ENCODE results near the gene SZRD1.

Gene SZRD1

DNA sequence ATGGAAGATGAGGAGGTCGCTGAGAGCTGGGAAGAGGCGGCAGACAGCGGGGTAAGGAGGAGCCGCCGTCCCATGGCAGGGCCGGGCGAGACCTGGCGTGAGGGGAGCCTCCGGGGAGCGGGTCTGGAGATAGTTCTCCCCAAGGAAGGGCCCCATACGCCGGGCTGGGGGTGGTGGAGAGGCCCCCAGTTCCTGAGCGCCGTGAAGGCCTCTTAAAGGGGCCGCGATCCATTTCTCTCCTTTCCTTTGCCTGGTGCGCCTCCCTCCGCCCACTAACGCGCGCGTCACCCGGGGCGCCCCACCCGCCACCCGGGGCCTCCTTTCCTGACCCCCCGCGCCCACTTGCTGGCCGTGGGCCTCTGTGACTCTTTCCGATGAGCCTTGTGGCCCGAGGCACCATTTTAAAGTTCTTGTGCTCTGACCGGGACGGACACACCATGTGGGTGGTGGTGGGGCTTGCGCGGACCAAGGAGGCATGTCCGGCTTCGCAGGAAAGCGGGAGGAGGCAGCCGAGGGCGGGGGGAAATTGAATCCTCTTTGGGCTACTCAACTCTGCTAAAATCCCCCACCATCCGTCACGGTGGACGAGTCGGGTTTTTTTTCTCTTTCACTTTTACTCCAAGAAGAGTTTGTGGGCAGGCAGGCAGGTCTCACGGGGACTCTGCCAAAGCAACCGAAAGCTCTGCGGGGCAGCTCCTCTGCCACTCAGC lies 371 bp downstream of the SZRD1 start:
- peak; percentile 92 for DNase-seq (ENCODE audit: low spot score)

DNA sequence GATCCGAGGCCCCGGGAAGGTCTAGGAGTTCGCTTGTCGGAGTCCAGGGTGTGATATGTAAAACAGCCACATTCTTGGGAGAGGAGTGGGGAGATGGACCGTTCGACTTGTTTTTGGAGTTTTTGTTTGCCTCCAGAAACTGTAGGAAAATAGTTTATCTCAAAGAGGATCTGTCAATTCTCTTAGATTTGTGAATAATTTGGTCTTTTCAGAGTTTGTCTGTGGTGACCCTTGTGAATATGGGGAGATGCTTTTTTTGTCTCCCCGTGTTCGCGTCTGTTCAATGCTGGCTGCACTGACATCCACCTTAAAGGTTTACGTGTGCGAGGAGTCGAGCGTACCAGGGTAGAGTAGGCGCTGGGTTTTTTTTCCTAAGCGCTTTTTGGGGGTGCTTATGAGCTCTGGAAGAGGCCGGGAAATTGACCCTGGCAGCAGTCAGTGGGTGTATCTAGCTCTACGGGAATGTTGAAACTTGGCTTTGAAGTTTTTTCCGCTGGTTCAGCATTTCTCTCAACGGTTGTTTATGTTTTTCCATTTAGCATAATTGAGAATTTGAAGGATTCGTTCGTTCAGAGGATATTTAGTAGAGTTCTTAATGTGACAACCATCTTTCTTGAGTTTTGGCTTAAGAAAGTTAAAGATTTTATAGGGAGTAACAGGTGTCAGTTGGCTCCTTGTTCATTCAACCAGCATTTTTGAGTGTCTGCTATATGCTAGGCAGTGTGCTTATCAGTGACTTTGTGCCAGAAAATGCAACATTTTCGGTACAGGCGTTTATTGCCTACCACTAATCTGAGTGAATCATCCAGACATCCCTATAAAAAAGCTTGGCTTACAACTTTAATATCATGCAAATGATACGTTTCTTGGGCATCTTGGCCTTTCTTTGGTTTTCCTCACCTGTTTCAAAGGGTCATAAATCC lies 1.2 kb downstream of the SZRD1 start:
- no peak for DNase-seq (ENCODE audit: low spot score)

DNA sequence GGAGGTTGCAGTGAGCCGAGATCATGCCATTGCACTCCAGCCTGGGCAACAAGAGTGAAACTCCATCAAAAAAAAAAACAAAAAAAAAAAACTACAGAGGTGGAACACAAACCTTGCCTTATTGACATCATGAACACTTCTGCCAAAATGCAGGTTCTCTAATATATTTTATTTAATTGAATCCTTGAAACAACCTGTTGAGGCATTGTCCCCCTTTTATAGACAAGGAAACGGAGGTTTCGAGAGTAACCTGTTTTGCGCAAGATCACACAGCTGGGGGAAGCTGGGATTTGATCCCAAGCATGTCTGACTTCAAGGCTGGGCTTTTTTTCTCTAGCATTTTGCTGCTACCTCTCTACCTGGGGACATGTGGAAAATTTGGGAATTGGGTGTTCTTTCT lies 2.8 kb downstream of the SZRD1 start:
- no peak for DNase-seq (ENCODE audit: low spot score)

DNA sequence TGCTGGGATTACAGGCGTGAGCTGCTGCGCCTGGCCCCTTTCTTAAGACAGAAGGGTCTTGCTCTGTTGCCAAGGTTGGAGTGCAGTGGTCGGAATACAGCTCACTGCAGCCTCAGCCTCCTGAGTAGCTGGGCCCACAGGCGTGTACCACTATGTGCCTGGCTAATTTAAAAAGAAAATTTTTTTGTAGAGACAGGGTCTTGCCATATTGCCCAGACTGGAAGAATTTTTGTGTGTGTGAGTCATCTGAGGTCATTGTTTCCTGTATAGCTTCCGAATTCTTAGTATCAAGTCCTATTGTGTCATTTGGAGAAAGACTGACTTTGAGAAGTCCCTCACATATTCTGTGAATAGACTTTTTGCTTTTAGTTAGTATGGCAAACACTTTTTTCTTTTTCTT lies 4.7 kb downstream of the SZRD1 start:
- peak; percentile 51 for DNase-seq (ENCODE audit: low spot score)

DNA sequence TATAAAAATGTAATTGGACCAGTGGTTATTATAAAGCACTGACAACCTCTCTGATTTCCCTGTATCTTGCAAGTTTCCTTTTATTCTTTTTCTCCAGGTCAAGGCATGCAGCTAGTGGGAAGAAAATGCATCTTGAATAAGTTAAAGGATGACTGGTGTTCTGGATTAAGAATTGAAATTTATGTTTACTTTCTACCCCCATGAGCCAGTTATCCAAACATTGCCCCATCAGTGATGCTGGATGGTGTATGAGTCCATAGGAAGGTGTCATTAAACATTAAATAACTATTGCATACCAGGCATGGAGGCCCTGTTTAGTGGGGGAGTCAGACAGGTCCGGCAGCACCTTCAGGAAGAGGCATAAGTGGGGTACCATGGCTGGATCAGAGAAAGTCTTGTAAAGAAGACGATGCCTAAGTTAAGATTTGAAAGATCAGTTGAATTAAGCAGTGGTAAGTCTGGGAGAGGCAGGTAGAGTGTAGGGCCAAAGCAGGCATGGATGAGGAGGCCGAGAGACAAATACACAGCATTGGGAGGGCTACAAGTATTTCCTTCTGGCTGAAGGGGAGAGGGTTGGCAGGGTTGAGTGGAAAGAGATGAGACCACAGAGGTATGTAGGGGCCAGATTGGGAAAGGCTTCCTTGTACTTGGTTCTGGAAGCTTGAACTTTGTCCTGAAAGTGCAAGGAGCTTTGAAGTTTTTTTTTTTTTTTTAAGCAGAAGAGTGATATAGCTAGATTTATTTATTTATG lies 5.7 kb downstream of the SZRD1 start:
- DNase-seq (ENCODE audit: low spot score): no peak

DNA sequence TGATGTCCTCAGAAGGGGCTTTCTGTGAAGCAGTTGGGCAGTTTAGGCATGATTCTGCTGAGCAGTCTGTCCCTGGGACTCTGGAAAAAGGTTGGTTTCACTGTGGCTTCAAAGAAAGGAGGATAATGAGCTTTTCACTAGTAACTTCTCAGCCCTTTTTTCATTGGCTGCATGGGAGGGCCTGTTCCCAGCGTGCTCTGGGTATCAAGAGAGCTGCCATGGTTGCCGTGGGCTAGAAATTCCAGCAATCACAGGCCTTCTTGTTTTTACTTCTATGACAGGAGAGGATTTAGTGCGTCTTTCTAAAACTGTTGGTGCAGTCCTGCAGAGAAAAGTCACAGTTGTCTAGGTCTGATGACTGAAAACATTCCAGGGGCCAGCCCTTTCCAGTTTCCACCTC lies 7.2 kb downstream of the SZRD1 start:
- no peak for DNase-seq (ENCODE audit: low spot score)

DNA sequence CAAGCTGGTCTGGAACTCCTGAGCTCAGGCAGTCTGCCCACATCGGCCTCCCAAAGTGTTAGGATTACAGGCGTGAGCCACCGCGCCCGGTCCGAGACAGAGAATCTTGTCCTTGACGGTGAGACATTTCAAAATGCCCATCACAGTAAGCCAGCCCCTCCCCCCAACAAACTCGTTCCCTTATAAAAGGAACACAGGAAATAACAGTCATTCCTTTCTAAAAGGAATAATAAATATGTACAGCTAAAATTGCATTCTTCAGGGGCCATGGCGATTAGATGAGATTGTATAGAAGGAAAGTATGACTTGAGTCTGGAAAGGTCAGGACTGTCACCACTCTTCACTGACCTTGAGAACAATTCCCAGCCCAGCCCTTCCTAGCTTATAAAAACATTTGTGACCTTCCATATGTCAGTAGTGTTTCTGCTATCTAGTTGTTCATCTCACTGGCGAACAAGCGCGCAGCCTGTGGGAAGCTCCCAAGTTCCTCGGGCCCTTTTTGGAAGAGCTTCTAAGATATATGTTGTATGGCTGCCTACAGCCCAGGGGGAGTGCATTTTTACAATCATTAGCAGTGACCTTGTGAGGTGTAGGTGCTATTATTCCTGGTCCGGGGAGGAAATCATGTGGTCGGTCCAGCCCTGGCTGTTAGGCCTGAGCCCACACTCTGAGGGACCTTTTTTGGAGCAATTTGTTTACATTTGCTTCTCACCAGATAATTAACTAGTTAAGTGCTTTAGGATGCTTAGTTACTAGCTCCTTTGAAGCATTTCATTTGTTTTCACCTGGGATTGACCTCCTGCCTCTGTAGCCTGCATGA lies 8.7 kb downstream of the SZRD1 start:
- DNase-seq (ENCODE audit: low spot score): no peak

DNA sequence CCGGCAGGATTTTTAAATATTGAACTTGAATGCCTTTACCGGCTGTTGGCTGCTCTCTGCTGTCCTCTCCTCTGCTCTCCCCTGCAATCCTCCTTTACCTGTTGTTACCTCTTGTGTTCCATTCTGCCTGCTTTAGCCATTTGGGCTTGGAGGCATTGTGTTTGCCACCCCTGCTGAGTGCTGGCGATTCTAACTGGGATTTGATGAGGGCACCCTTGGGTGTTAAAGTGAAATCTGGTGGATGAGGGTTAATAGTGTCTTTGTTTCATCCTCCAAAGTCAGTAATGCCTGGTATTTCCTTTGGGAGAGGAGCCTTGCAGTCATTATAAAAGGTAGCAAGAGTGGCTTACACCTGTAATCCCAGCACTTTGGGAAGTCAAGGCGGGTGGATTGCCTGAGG lies 9.9 kb downstream of the SZRD1 start:
- DNase-seq (ENCODE audit: low spot score): no peak

DNA sequence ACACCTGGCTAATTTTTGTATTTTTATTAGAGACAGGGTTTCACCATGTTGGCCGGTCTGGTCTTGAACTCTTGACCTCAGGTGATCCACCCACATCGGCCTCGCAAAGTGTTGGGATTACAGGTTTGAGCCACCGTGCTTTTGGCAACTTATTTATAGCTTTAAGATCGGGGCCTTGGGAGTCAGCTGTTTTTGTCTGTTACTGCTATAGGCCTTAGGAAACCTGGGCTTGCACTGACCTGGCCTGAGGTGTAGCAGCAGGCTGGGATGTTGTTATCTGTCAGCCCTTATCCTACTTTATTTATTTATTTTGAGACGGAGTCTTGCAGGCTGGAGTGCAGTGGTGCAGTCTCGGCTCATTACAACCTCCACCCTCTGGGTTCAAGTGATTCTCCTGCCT lies 11.4 kb downstream of the SZRD1 start:
- DNase-seq (ENCODE audit: low spot score): no peak

DNA sequence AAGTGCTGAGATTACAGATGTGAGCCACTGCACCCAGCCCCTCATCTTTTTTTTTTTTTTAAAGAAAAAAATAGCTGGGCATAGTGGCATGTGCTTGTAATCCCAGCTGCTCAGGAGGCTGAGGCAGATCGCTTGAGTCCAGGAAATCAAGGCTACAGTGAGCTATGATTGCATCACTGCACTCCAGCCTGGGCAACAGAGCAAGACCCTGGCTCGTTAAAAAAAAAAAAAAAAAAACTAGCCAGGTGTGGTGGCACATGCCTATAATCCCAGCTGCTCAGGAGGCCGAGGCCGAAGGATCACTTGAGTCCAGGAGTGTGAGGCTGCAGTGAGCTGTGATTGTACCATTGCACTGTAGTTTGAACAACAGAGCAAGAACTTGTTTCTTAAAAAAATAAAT lies 13.8 kb downstream of the SZRD1 start:
- no peak for DNase-seq (ENCODE audit: low spot score)

DNA sequence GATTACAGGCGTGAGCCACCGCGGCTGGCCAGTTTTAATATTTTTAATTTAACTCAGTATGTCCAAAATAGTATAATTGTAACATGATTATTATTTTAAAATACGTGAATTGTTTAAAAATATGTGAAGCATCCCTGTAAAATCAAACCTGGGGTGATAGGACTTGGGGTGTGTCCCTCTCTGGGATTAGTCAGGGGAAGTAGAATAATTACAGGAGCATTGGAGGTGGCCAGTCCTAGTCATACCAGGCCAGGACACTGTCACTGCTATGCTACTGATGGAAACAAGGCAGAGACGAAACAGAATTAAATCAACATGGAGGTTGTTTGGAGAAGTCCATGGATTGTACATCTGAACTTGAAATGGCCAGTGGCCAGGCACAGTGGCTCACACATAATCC lies 16.8 kb downstream of the SZRD1 start:
- DNase-seq (ENCODE audit: low spot score): no peak

DNA sequence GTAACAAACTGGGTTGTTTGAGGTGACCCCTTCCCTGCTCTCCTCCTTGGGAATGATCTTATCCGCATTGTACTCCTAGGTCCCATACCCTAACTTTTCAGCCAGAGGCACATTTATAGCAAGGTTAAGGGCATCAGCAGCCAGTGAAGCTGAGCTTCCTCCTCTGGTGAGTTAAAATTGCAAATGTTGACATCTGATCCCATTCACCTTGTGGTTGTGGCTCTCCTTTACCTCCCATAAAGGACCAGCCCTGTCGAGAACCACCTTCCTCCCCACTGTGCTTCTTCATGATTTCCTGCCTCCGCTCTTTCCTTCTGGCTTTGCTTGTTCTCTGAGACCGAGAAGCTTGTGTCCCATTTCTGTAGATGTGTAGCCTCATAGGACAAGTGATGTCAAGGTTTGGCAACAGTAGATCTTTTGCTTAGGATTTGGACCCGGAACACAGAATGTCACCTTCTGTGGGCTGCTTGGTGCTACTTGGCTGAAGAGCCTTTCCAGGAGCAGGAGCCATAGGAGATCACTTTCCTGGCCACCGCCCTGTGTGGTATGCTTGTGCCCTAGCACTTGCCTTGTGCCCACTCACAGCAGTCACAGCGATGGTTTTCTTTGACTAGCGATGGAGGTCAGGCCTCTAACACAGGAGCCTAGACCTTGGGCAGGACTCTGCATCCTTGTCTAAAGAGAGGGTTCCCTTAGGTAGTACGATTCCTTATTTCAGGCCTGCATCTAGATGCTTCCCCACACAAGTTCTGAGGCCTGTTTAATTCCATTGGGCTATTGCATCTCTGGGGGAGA lies 18.8 kb downstream of the SZRD1 start:
- DNase-seq (ENCODE audit: low spot score): no peak

DNA sequence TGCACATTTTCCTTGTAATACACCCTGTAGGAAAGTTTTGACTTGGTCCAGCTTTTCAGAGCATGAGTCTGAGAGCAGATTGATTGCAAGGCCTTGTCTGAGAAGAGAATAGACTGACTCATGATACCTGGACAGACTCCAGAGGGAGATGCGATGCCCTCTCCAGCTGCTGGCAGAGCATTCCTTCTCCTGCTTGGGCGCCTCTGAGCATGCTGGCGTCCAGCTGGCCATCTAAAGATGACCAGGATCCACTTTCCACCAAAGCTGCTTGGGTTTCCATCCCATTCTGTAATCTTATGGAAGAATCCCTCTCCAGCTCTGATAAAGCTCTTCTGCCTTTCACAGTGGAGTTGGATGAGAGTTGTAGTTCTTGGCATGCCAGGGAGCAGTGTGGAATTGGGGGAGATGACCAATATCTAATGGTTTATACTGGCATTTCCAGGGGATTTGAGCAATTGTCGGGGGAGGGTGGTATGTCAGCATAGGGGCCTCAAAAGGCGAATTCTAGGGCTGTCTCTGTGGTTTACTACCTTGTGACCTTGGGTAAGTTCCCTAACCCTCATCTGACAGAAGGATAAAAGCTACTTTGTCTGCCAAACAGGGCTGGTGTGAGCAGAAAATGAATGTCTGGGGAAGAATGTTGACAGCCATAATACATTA lies 19.5 kb downstream of the SZRD1 start:
- peak; percentile 85 for DNase-seq (ENCODE audit: low spot score)

DNA sequence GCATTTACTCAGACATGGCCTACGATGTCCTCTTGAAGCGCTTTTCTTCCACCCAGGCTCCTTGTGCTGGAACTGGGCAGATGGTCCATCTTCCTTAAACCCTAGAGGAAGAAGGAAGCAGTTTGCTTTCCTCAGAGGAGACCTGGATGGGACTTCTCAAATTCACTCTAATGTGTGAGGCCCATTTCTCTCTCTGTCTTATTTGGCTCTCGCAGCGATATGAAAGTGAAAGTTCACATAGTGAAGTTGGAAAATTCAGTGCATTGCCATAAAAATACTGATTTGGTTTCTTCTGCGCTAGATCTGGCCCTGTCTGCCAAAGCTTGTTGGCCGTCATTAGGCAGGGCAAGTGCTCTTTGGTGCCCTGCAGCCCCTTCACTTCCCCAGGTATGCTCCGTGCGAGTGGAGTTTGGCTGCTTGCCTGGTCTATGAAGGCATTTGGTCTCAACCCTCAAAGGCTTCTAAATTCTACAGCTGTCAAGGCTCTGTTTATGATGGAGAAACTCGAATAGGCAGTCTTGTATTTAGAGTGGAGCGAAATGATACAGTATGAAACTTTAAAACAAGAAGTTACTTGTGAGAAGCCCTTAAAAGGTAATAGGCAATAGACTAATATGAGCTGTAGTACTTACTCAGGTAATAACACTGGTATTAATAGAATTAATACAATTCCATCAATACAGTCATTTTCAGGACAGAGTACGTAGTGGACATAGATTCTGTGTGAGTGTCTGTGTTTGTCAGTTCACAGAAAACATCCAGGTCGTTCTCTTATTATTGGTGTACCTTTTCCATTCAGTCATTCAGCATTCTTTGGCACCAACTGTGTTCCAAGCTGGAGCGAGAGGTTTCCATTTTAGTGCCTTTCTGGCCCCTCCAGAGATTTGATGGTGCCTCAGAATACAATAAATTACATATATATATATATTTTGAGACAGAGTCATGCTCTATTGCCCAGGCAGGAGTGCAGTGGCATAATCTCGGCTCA lies 20.5 kb downstream of the SZRD1 start:
- DNase-seq (ENCODE audit: low spot score): no peak

DNA sequence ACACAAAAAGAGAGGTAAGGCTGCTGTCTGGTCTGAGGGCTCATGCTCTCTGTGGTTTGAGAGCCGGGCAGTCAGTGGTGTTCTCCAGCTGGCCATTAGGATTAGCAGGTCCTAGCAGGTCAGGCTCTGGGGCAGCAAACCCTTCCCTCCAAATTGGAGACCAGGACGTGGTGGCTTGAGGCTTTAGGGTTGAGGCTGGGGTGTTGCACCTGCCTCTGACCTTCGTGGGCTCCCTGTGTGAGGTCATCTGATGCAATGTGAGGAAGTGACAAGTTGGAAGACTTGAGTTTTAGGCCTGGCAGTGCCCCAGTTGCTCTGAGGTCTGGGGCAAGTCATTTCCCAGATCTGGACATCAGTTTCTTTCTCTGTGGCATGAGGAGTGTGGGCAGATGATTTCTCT lies 24.4 kb downstream of the SZRD1 start:
- no peak for DNase-seq (ENCODE audit: low spot score)

DNA sequence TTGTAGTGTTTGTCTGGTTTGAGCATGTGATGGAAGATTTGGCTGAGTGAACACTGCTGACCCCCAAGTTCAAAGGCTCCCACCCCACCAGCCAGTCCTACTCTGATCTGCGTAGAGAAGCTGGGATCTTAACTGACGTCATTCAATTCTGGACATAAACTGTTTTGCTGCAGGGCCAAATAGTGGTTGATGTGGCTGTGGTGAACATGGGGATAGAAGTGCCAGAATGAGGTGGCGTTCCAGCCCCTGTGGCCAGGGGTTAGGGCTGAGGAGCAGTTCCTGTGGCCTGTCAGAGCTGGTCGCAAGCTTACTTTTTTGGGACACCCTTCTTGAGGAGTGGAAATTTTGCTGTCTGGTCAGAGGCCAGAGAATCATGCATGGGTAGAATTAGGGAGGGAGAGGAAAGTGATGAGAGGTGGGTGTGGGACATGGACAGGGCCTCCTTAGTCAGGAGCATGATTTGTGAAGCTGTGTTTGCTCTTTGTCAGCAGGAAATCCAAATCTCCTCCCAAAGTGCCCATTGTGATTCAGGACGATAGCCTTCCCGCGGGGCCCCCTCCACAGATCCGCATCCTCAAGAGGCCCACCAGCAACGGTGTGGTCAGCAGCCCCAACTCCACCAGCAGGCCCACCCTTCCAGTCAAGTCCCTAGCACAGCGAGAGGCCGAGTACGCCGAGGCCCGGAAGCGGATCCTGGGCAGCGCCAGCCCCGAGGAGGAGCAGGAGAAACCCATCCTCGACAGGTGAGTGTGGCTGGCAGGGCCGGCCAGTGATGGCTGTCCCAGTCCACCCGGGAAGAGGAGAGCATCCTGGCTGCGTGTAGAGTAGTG lies 25.9 kb downstream of the SZRD1 start:
- no peak for DNase-seq (ENCODE audit: low spot score)

DNA sequence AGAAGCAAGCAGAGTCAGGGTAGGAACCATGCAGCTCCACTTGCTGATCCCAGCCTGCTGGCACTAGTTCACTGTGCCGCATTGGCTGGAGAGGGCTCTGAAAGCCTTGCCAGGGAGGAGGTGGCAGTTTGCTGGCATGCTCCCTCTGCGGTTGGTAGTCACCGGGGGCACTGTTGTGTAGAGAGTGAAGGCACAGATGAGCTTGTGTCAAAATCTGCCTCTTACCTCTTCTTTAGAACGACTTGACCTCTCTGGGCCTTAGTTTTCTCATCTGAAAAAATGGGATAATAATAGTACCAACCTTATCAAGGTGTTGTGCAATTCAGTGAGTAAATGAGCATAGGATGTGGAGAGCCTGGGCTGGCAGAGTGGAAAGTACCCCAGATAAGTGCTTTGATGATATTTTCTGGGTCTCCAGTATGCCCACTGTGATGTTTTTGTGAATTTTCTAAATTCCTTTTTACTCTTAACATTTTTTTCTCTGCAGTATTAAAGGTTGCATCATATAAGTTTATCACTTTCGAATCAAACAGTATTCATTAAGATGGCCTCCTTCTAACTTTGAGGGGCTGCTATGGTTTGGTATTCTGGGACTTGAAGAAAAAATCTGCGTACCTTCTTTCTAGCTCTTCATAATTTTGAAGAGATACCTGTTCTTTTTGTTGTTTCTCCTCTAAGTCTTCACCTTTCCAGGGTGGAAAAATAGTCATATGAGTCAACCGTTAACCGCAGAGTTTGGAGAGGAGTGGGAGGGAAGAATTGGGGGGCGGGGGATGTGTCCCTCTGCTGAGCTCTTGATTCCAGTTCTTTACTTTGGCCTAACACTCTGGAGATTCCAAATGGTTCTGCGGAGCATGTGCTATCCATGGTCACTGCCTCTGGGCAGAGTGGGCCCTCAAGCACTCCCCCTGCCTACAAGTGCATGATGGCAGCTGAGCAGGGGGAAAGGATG lies 26.8 kb downstream of the SZRD1 start:
- DNase-seq (ENCODE audit: low spot score): no peak
